Cortex of kidney (tissue), 1 donor: ENCODE data around the gene CHI3L2.

Experiments
- DNase-seq: peaks from one replicate; lab custom pipeline; 2025; lab: John Stamatoyannopoulos, UW

Gene CHI3L2

DNA sequence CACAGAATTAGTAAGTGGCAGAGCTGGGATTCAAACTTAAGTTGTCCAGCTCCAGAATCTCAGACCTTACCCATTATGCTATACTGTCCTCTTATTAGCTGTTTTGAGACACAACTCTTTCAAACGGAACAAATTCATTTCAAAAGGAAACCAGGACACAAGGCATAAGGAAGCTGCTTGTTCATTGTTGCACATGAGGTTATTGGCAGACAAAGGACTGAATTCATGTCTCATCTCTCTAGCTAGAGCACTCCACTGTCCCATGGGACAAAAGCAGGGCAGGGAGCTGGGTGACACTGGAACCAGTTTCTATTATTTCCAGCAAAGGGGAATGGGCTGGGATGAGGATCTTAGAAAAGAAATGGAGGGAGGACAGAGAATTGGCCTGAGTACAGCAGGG, 26.4 kb downstream of the CHI3L2 start:
- DNase-seq = no peak

DNA sequence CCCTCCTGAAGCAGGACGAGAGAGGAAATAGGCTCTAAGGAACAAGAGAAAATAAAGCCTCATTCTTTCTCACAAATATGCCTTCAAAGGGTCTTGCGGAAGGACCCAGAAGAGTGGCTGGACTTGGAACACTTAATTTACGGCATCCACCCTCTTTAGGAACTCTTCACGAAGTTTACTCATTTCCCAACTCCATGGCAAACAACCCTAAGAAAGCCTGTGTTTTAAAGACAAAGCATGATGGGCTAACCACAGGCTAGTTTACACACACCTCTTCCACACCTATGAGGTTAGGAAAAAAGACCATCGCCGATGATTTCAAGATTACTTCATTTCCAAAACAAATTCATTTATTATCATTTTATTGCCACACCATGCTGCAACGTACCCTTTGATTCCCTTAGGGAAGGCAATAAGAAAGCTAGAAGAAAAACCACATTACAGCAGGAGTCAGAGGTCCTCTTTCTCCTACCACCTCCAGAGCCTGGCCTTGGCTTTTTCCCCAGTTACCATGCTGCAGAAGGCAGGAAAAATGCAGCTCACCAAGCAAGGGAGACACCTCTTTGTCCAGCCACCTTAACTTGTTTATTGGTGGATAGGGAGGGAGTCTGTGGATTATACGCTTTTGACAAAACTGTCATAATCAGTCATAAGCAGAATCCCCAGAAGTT, 29.6 kb downstream of the CHI3L2 start:
- no peak for DNase-seq

DNA sequence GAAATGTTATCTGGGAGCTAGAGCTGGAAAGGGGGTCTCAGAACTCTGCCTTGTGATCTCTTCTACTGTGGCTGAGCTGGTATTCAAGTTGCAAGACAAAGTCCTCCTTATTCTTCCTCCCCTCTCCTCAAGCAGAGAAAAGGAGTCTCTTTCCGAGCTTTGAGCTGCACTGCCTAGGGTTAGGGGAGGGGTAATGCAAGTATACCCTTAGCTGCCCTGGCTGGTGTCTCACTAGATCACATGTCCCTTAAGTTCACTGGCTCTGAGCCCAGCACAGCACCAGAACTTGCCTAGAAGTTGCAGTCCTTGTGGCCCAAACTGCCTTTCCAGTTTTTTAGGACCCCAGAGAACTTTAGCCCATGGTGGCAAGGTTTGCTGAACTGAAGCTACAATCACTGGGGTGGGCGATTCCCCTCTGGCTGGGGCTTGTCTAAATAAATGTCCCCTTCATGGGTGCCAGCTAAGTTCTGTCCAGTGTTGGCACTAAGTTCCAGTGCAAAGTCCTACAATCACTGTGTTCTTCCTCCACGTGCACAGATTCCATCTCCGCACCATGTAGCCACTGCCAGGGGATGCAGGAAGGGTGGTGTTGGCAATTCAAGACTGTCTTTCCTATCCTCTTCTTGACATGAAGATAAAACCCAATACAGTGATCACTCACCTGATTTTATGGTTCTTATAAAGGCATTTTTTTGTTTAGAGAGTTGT, 40.4 kb downstream of the CHI3L2 start:
- no peak for DNase-seq

DNA sequence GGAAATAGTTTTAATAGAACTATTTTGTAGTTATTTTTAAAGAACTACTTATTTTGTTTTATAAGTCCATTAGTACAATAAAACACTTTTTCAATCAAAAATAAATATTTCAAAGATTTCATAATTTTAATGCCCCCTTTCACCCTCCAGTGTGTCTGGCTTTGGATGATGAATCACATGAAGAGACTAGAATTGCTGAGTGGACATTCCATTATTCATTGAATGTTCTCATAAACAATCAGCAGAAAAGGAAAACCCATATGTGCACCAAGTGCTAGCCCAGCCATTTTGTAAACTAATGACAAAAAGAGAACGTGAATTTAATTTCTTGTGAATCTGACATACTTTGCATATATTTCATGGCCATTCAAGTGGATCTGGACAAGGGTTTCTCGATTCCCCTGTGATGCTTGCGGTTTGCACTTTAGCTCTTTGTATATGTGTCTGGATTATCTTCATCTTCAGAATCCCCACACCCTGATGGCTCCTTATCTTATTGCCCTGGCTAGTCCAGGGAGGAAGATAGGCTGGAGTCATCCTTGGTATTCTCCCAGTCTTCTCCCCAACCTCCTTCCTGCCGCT, 42.4 kb downstream of the CHI3L2 start:
- DNase-seq = no peak

DNA sequence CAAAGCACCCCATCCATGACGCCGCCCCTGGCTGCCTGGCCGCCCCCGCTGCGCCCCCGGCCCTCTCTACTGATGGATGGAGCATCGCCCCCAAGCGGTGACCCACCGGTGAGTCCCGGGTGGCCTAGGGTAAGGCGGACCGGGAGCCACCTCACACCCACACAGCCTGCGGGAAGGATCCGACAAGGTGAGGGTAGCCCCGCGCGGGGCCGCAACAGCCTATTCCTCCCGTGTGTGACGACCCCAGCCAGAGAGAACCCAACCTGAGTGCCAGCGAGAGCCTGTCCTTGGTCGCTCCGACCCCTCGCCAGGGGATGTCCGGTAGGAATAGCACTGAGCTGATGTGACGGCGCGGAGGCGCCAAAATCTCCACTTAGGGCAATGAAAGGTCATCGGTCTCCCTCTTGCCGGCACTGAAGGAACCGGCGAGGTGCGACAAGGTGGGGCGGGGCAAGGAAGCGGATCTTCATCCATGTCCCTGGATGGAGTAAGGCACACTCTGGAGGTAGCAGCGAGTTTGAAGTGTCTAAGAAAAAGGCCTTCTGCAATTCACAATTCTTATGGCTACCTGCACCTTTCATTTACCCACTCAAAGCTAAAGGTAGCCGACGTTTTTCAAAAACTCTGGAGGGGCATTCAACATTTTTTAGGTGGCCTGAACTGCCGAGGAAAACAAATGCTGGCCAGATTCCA, 43.4 kb downstream of the CHI3L2 start:
- DNase-seq = no peak

DNA sequence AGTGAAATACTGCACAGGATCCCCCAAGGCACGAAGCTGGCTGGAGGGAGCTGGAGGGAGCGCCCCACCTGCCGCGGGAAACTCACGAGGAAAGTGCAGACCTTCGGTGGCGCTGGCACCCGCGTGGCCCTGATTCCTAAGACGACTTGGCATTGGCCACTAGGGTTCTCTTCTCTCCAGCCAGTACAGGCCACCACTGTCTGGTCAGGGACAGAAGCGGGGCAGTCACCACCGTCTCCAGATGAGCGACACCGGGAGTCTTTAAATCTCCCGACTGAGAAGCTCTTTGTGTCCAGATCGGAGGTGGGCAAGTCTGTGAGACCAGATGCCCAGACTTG, 43.9 kb downstream of the CHI3L2 start:
- DNase-seq = no peak

DNA sequence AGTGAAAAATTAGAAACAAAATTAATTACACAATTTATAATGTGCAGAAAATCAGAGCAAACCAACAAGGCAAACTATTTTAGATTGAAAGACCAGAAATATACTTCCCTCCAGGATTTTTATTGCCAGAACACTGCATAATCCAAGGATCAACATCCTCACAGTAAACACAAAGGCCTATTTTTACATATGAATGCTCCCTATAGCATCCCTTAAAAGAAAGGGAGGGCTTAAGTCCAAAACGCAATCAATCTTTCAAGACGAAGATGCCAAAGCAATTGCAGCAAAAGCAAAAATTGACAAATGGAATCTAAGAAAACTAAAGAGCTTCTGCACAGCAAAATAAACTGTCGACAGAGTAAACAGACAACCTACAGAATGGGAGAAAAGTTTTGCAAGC, 44.6 kb downstream of the CHI3L2 start:
- DNase-seq = no peak

GRCh38 chr1:111274653-111275052, 47.1 kb downstream of the CHI3L2 start:
- DNase-seq = no peak

DNA sequence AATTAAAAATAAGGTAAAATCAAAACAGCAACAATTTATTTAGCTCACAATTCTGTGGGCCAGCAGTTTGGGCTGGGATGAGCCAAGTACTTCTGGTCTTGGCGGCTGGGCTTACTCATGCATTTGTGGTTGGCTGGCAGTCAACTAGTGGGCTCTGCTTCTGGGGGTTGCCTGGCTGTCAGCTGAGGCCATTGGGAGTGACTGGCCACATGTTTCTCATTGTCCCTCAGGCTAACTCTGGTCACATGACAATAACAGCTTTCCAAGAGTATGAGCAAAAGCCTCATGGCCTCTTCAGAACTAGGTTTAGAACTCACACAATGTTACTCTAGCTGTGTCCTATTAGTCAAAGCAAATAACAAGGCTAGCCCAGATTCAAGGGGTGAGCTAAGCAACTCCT, 47.6 kb downstream of the CHI3L2 start:
- DNase-seq = no peak

GRCh38 chr1:111275780-111276433, 48.4 kb downstream of the CHI3L2 start:
- DNase-seq = no peak

DNA sequence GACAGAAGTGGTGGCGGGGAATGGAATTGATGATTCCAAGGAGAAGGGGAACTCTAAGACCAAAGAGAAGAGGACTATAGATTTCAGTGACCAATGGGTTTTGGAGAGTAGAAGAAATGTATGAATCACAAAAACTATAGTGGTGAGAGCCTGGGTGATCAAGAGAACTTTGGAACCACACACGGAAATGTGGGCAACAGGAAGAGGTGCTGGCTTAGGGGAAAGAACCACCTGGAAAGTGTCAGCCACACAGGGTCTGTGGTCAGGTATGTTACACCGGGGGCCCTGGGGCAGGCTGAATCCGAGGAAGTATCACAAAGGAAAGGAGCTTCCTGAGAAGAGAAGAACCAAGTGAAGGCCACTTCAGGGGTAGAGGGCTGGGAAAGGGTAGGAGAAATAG, 51.6 kb downstream of the CHI3L2 start:
- DNase-seq = no peak

- DNase-seq = no peak
Observed at GRCh38 chr1:111280267-111280666, 52.8 kb downstream of the CHI3L2 start.

DNA sequence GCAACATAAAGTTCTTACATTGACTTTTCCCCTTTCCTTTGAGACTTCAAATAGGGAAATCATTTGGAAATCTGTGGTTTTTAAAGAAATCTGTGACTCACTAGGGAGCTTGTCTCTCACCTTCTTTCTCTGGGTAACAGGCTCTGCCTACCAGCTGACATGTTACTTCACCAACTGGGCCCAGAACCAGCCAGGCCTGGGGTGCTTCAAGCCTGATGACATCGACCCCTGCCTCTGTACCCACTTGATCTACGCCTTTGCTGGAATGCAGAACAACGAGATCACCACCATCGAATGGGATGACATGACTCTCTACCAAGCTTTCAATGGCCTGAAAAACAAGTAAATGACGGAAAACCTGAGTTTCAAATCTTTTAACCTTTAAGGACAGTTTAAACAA, 53.9 kb downstream of the CHI3L2 start:
- DNase-seq = no peak

DNA sequence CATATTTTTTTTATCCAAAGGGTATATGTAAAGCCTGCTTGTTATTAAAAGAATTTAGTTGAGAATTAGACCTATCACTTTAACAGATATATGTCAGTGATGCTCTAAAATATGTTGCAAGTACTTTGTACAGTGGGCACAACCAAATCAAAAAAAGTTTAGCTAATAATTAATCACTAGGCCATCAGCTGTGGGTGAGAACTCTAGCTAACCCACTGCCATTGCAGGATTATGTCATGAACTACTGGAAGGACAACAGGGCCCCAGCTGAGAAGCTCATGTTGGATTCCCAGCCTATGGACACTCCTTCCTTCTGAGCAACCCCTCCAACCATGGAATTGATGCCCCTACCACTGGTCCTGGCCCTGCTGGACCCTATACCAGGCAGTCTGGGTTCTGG, 56.3 kb downstream of the CHI3L2 start:
- no peak for DNase-seq

DNA sequence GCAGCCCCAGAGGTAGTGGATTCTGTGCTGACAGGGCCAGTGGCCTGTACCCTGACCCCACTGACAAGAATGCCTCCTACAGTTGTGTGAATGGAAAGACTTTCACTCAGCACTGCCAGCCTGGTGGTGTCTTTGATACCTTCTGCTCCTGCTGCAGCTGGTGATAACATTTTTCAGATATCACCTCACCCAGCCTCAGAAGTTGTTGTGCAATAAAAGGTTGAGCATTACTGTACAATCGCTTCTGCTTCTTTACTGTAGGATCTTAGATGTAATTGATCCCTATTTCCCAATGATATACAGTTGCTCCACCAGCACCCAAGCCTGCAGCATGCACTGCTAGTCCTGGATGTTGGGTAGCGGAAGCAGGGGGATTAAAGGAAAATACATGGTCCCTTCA, 58.4 kb downstream of the CHI3L2 start:
- DNase-seq = no peak

DNA sequence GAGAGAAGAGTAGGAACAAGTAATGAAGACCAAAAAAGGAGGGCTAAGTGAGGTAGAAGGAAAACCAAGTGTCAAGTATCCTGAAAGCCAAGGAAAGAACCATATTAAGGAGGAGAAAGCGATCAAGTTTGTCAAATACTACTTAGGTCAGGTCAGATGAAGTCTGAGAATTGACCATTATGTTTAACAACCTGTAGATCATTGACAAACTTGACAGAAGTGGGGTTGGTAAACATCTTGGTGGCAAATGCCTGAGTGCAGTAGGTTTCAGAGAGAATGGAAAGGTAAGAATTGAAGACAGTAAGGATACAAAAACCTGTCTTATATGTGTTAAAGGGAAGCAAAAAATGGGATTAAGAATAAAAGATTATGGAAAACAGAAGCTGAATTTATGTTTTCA, 59.4 kb downstream of the CHI3L2 start:
- no peak for DNase-seq

DNA sequence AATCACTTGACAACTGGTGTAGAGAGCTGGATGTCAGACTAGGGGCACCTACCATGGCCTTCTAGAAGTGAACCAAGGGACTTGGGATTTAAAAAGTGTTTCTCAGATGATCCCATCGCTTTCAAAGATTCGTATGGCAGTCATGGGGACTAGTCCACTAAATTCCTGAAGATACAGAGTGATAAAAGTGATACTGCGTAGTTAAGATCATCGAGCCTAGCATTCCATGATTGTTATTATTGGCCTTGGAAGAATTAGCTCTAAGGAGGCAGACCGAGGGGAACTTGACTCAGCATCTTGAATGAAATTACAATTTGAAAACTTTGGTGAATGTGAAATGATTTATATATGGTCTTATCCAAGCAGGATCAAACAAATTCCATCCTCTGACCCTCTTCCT, 61.9 kb downstream of the CHI3L2 start:
- no peak for DNase-seq

GRCh38 chr1:111290104-111290503, 62.6 kb downstream of the CHI3L2 start:
- DNase-seq = no peak

GRCh38 chr1:111290630-111291029, 63.1 kb downstream of the CHI3L2 start, which contains the start of gene CHIA:
TSS of gene CHIA (plus strand) at chr1:111290851. CDS start at chr1:111310468, 19,617 bp downstream.
- DNase-seq = no peak
